HG03039 (cell line): ENCODE data around the gene PCDHGA7.
"Not testable (repeated sequence)": the region's sequence is repeated elsewhere in the genome, so short reads cannot be mapped to it uniquely, and the experiment has no call there.

Experiments used
- ATAC-seq: cut with Tn5 transposase; IDR thresholded peaks from one replicate; pipeline ENCODE4 v1.9.1; 2021; ENCODE audit warnings: mild to moderate bottlenecking, moderate library complexity; ENCODE audit not compliant: unreplicated experiment

Gene PCDHGA7

GRCh38 chr5:141382469-141383294, at the start of gene PCDHGA7:
Gene PCDHGA7, plus strand, starts transcription at chr5:141382742. Its CDS starts 158 bp downstream, at chr5:141382900.
- no peak for ATAC-seq

GRCh38 chr5:141338538-141339306, 43.8 kb upstream of the PCDHGA7 start, which contains the start of gene PCDHGA2:
Gene PCDHGA2, plus strand, starts transcription at chr5:141338760.
- ATAC-seq, result no peak

- not testable (repeated sequence) for ATAC-seq
Measured at GRCh38 chr5:141340781-141341354, 41.7 kb upstream of the PCDHGA7 start.

GRCh38 chr5:141342773-141343172, 39.8 kb upstream of the PCDHGA7 start:
- no peak for ATAC-seq

- ATAC-seq, result no peak
Measured at GRCh38 chr5:141343242-141343952, 39.1 kb upstream of the PCDHGA7 start, which contains the start of gene PCDHGA3. Gene PCDHGA3, plus strand, starts transcription at chr5:141343829. Its CDS starts 205 bp downstream, at chr5:141344034.

GRCh38 chr5:141343953-141344463, 38.5 kb upstream of the PCDHGA7 start:
- ATAC-seq, result no peak

- ATAC-seq, result no peak
Measured at GRCh38 chr5:141345327-141345726, 37.2 kb upstream of the PCDHGA7 start.

GRCh38 chr5:141346017-141346416, 36.5 kb upstream of the PCDHGA7 start:
- not testable (repeated sequence) for ATAC-seq

GRCh38 chr5:141349917-141350619, 32.5 kb upstream of the PCDHGA7 start, which contains the start of gene PCDHGB1:
Gene PCDHGB1, plus strand, starts transcription at chr5:141350099. Its CDS starts 162 bp downstream, at chr5:141350261.
- no peak for ATAC-seq

- ATAC-seq, result no peak
Measured at GRCh38 chr5:141351591-141351990, 31.0 kb upstream of the PCDHGA7 start.

GRCh38 chr5:141354900-141355469, 27.6 kb upstream of the PCDHGA7 start, which contains the start of gene PCDHGA4:
Gene PCDHGA4, plus strand, starts transcription at chr5:141355021. Its CDS starts 87 bp downstream, at chr5:141355108.
- no peak for ATAC-seq

- no peak for ATAC-seq
Measured at GRCh38 chr5:141355641-141356040, 26.9 kb upstream of the PCDHGA7 start.

- no peak for ATAC-seq
Measured at GRCh38 chr5:141356133-141356532, 26.4 kb upstream of the PCDHGA7 start.

- ATAC-seq, result no peak
Measured at GRCh38 chr5:141356950-141357349, 25.6 kb upstream of the PCDHGA7 start.

- no peak for ATAC-seq
Measured at GRCh38 chr5:141359790-141360426, 22.6 kb upstream of the PCDHGA7 start, which contains the start of gene PCDHGB2. Gene PCDHGB2, plus strand, starts transcription at chr5:141359994. Its CDS starts 142 bp downstream, at chr5:141360136.

- ATAC-seq, result no peak
Measured at GRCh38 chr5:141360685-141361084, 21.9 kb upstream of the PCDHGA7 start.

GRCh38 chr5:141362719-141363118, 19.8 kb upstream of the PCDHGA7 start:
- ATAC-seq, result no peak

GRCh38 chr5:141363952-141364660, 18.4 kb upstream of the PCDHGA7 start, which contains the start of gene PCDHGA5:
Gene PCDHGA5, plus strand, starts transcription at chr5:141364162. Its CDS starts 169 bp downstream, at chr5:141364331.
- no peak for ATAC-seq
